ENCODE measurements around the gene CADM1. TPM values are rescaled to one million over a fixed set of nuclear protein-coding genes. Genes with fewer than 3 reads are reported as not detected.

Gene CADM1
- total RNA-seq, 4 donors from 2014 or later = 89.9 to 351 (median 235) TPM

DNA sequence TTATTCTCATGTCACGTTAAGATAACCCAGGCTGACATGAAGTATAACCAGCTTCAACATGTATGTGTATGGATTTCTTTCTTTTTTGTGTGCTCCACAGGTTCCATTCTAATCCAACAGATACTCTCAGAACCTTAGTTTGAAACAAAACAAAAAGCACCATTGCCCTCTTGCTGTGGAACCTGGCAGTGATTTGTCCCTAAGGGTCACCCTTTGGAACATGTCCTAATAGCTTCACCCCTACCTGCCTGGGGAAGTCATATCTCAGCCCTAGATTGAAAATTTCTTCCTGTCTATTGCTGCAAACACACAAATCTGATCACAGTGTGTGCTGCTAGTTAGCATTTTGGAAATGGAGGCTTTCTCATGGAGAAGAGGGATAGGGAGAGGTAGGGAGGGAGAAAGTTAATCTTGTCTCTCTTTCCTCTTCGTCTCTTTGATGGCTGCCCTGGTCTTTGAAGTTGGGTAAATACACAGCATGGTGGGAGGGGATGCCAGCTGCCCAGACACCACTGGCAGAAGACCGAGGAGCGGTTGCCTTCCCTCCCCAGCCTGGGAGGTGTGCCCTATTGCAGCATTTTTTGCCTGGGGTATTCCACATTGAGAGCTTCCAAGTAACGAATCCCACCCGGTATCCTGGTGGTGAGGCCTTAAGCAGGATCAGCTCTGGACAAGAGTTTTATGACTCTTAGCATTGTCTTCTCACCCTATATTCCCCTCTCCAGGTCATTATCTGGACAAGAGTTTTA lies 11.6 kb upstream of the CADM1 start:
- intact Hi-C loops (cut with DNase I) = no loop called here

GRCh38 chr11:115506954-115507675 lies 2.9 kb upstream of the CADM1 start:
- TF ChIP-seq, protein P1, sequence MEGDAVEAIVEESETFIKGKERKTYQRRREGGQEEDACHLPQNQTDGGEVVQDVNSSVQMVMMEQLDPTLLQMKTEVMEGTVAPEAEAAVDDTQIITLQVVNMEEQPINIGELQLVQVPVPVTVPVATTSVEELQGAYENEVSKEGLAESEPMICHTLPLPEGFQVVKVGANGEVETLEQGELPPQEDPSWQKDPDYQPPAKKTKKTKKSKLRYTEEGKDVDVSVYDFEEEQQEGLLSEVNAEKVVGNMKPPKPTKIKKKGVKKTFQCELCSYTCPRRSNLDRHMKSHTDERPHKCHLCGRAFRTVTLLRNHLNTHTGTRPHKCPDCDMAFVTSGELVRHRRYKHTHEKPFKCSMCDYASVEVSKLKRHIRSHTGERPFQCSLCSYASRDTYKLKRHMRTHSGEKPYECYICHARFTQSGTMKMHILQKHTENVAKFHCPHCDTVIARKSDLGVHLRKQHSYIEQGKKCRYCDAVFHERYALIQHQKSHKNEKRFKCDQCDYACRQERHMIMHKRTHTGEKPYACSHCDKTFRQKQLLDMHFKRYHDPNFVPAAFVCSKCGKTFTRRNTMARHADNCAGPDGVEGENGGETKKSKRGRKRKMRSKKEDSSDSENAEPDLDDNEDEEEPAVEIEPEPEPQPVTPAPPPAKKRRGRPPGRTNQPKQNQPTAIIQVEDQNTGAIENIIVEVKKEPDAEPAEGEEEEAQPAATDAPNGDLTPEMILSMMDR (IDR thresholded peaks at IDR 0.05) = no peak
- no peak for TF ChIP-seq POLR2A (IDR thresholded peaks at IDR 0.05)
- no peak for DNase-seq
- no peaks in the 10 kb centered on the region for H3K36me3 ChIP-seq
- intact Hi-C loops (cut with DNase I) = loop anchor here (10.0 kb wide), 2 partner anchors 162 to 732 kb away; no protein-coding TSS in a partner anchor
- 90 to 93% methylated on average over 10 of the region's 10 CpGs for WGBS, 2 donors
- no peaks in the 10 kb centered on the region for H3K4me1 ChIP-seq
- H3K4me3 ChIP-seq (replicated peaks in 1 of 3) = no peak overlapping the region
- H3K27me3 ChIP-seq = no peaks in the 10 kb centered on the region
- no peaks in the 10 kb centered on the region for H3K9me3 ChIP-seq
- no peak overlapping the region for H3K27ac ChIP-seq

More for the DNA sequence above, 11.6 kb upstream of the CADM1 start:
- Histone ChIP-seq H3K36me3 (no peaks in the 10 kb centered on the region), H3K27me3 (no peaks in the 10 kb centered on the region), H3K4me1 (no peaks in the 10 kb centered on the region), H3K4me3 (replicated peaks in 1 of 3) (no peak overlapping the region), H3K9me3 (no peaks in the 10 kb centered on the region), H3K27ac (no peak overlapping the region)
- WGBS, 2 donors = 87 to 88% methylated on average over 6 of the region's 6 CpGs
- DNase-seq = no peak
- TF ChIP-seq, protein P1 (IDR thresholded peaks at IDR 0.05) = no peak
- TF ChIP-seq POLR2A (IDR thresholded peaks at IDR 0.05) = no peak

- H3K27me3 ChIP-seq = no peaks in the 10 kb centered on the region
- intact Hi-C loops (cut with DNase I) = loop anchor here (10.0 kb wide), 2 partner anchors 160 to 730 kb away; no protein-coding TSS in a partner anchor
- peaks cover 2 to 10% of the 10 kb centered on the region in 2 donors for H3K4me1 ChIP-seq
- peak; percentile 27 to 29 for DNase-seq
- H3K9me3 ChIP-seq = no peaks in the 10 kb centered on the region
- peak overlapping the region; percentile 75 to 90 (median 85) for H3K27ac ChIP-seq
- no peak for TF ChIP-seq POLR2A (IDR thresholded peaks at IDR 0.05)
- TF ChIP-seq, protein P1 (IDR thresholded peaks at IDR 0.05) = no peak
- WGBS, 2 donors = 2 to 5% methylated on average over 10 of the region's 10 CpGs
- peak overlapping the region in 2 of 3 donors; percentile 62 to 89 for H3K4me3 ChIP-seq (replicated peaks in 1 of 3)
- H3K36me3 ChIP-seq = no peaks in the 10 kb centered on the region
These were observed 960 bp upstream of the CADM1 start for GRCh38 chr11:115505175-115505574.

GRCh38 chr11:115503886-115504275 lies 334 bp downstream of the CADM1 start:
- no peaks in the 10 kb centered on the region for H3K9me3 ChIP-seq
- peaks cover 7 to 15% of the 10 kb centered on the region in 2 donors for H3K4me1 ChIP-seq
- WGBS, 2 donors = 0 to 2% methylated on average over 10 to 15 of the region's 15 CpGs
- intact Hi-C loops (cut with DNase I) = loop anchor here (10.0 kb wide), 2 partner anchors 159 to 729 kb away; no protein-coding TSS in a partner anchor
- H3K36me3 ChIP-seq = no peaks in the 10 kb centered on the region
- no peaks in the 10 kb centered on the region for H3K27me3 ChIP-seq
- TF ChIP-seq POLR2A (IDR thresholded peaks at IDR 0.05) = no peak
- TF ChIP-seq, protein P1 (IDR thresholded peaks at IDR 0.05) = no peak
- peak overlapping the region; percentile 59 to 90 (median 85) for H3K27ac ChIP-seq
- DNase-seq = no peak
- peak overlapping the region; percentile 7 to 89 (median 82) for H3K4me3 ChIP-seq (replicated peaks in 1 of 3)
